ENCODE results near the gene MCU. TPM values are rescaled to one million over a fixed set of nuclear protein-coding genes. Genes with fewer than 3 reads are reported as not detected.
"Not testable (repeated sequence)": the region's sequence is repeated elsewhere in the genome, so short reads cannot be mapped to it uniquely, and the experiment has no call there.

The MCU gene
- total and polyA plus RNA-seq, 10 donors = 7.2 to 29.2 (median 19.4) TPM

GRCh38 chr10:72663971-72664370 lies 28.0 kb upstream of the MCU start:
- H3K27me3 ChIP-seq (replicated peaks in 1 of 7) = no peaks in the 10 kb centered on the region
- no peak for DNase-seq
- no peak for TF ChIP-seq POLR2A (IDR thresholded peaks at IDR 0.05)
- no peak for TF ChIP-seq CTCF (IDR thresholded peaks at IDR 0.05 in 8 of 11, conservative IDR thresholded peaks at IDR 0.05 in 3 of 11)
- no peak for TF ChIP-seq POLR2AphosphoS5 (IDR thresholded peaks at IDR 0.05)
- intact Hi-C loops (cut with DNase I; ENCODE audit: low total_unique reads) = no loop called here
- no peaks in the 10 kb centered on the region for H3K4me1 ChIP-seq
- H3K27ac ChIP-seq = no peak overlapping the region
- no peaks in the 10 kb centered on the region for H3K36me3 ChIP-seq
- no peak overlapping the region for H3K4me3 ChIP-seq
- no peaks in the 10 kb centered on the region for H3K9me3 ChIP-seq

- Histone ChIP-seq H3K27ac (no peak overlapping the region), H3K36me3 (no peaks in the 10 kb centered on the region), H3K27me3 (replicated peaks in 1 of 7) (no peaks in the 10 kb centered on the region), H3K4me3 (no peak overlapping the region), H3K9me3 (no peaks in the 10 kb centered on the region), H3K4me1 (no peaks in the 10 kb centered on the region)
- DNase-seq = no peak
- intact Hi-C loops (cut with DNase I; ENCODE audit: low total_unique reads) = no loop called here
- TF ChIP-seq POLR2AphosphoS5 (IDR thresholded peaks at IDR 0.05) (no peak), CTCF (IDR thresholded peaks at IDR 0.05 in 8 of 11, conservative IDR thresholded peaks at IDR 0.05 in 3 of 11) (no peak), POLR2A (IDR thresholded peaks at IDR 0.05) (no peak)
- WGBS, 5 donors = 77 to 90% (median 85%) methylated on average over 4 of the region's 4 CpGs
Measured at GRCh38 chr10:72665925-72666324, 26.0 kb upstream of the MCU start.

GRCh38 chr10:72667207-72667864 lies 24.6 kb upstream of the MCU start:
- TF ChIP-seq CTCF (IDR thresholded peaks at IDR 0.05 in 8 of 11, conservative IDR thresholded peaks at IDR 0.05 in 3 of 11) (no peak), POLR2A (IDR thresholded peaks at IDR 0.05) (no peak), POLR2AphosphoS5 (IDR thresholded peaks at IDR 0.05) (no peak)
- Histone ChIP-seq H3K27ac (no peak overlapping the region), H3K36me3 (no peaks in the 10 kb centered on the region), H3K4me3 (no peak overlapping the region), H3K4me1 (no peaks in the 10 kb centered on the region), H3K27me3 (replicated peaks in 1 of 7) (no peaks in the 10 kb centered on the region), H3K9me3 (no peaks in the 10 kb centered on the region)
- WGBS, 5 donors = 91 to 96% (median 94%) methylated on average over 3 of the region's 3 CpGs
- no peak for DNase-seq
- intact Hi-C loops (cut with DNase I; ENCODE audit: low total_unique reads) = no loop called here

GRCh38 chr10:72673280-72673679 lies 18.7 kb upstream of the MCU start:
- DNase-seq = no peak
- WGBS, 5 donors = 91 to 100% (median 93%) methylated on average over 1 of the region's 1 CpG
- H3K27me3 ChIP-seq (replicated peaks in 1 of 7) = no peaks in the 10 kb centered on the region
- intact Hi-C loops (cut with DNase I; ENCODE audit: low total_unique reads) = no loop called here
- no peaks in the 10 kb centered on the region for H3K36me3 ChIP-seq
- no peak overlapping the region for H3K27ac ChIP-seq
- no peaks in the 10 kb centered on the region for H3K9me3 ChIP-seq
- no peaks in the 10 kb centered on the region for H3K4me1 ChIP-seq
- TF ChIP-seq POLR2AphosphoS5 (IDR thresholded peaks at IDR 0.05) (no peak), POLR2A (IDR thresholded peaks at IDR 0.05) (no peak), CTCF (IDR thresholded peaks at IDR 0.05 in 8 of 11, conservative IDR thresholded peaks at IDR 0.05 in 3 of 11) (no peak)
- no peak overlapping the region for H3K4me3 ChIP-seq

- H3K27me3 ChIP-seq (replicated peaks in 1 of 7); intact Hi-C loops (cut with DNase I; ENCODE audit: low total_unique reads); H3K9me3 ChIP-seq; H3K4me1 ChIP-seq; DNase-seq; H3K4me3 ChIP-seq; H3K36me3 ChIP-seq; H3K27ac ChIP-seq: not testable (repeated sequence)
- whole genome bisulfite sequencing, 5 donors = 91 to 98% (median 96%) methylated on average over 4 to 5 of the region's 5 CpGs
Measured at GRCh38 chr10:72674174-72674573, 17.8 kb upstream of the MCU start.

Data from spleen (tissue), 11 donors.